IMR-90 (cell line): ENCODE data around the gene ZNF223.
A peak's percentile ranks its signal among the peaks of the same experiment; 100 is the strongest.

ENCODE experiments used
- BHLHE40 ChIP-seq: fragments of 150-350 bp; IDR thresholded peaks from 2 replicates; pipeline ENCODE4 v1.6.1; 2016; ENCODE audit warnings: mild to moderate bottlenecking, low read depth, low read length
- ELK1 ChIP-seq: fragments of 150-350 bp; IDR thresholded peaks from 2 replicates; pipeline ENCODE4 v1.6.1; 2016; ENCODE audit warnings: low read depth, mild to moderate bottlenecking, low read length, moderate library complexity, borderline replicate concordance
- POLR2A ChIP-seq: IDR thresholded peaks from 2 replicates; pipeline ENCODE4 v1.6.1; 2012; ENCODE audit warnings: mild to moderate bottlenecking, low read depth, low read length
- SMC3 ChIP-seq: fragments of 150-350 bp; IDR thresholded peaks from 2 replicates; pipeline ENCODE4 v1.6.1; 2016; ENCODE audit warnings: low read depth, mild to moderate bottlenecking, antibody characterized with exemption, low read length, moderate library complexity
- TF ChIP-seq, protein P1 (sequence below): conservative IDR thresholded peaks from 2 replicates; pipeline ENCODE4 v1.5.1; 2012; ENCODE audit warnings: mild to moderate bottlenecking, low read depth, low read length, improper control_type of control experiment

- TF ChIP-seq, protein P1, sequence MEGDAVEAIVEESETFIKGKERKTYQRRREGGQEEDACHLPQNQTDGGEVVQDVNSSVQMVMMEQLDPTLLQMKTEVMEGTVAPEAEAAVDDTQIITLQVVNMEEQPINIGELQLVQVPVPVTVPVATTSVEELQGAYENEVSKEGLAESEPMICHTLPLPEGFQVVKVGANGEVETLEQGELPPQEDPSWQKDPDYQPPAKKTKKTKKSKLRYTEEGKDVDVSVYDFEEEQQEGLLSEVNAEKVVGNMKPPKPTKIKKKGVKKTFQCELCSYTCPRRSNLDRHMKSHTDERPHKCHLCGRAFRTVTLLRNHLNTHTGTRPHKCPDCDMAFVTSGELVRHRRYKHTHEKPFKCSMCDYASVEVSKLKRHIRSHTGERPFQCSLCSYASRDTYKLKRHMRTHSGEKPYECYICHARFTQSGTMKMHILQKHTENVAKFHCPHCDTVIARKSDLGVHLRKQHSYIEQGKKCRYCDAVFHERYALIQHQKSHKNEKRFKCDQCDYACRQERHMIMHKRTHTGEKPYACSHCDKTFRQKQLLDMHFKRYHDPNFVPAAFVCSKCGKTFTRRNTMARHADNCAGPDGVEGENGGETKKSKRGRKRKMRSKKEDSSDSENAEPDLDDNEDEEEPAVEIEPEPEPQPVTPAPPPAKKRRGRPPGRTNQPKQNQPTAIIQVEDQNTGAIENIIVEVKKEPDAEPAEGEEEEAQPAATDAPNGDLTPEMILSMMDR, result no peak
- TF ChIP-seq BHLHE40 (peak; percentile 68; the same call in 1 of the 2 replicates), POLR2A (peak; percentile 75), SMC3 (no peak), ELK1 (no peak)
Observed at GRCh38 chr19:44111910-44112463, 60.2 kb downstream of the ZNF223 start.
